ENCODE data around the gene SH2D1A. TPM values are rescaled to one million over a fixed set of nuclear protein-coding genes. Genes with fewer than 3 reads are reported as not detected.
A peak's percentile ranks its signal among the peaks of the same experiment; 100 is the strongest.

SH2D1A gene
- polyA plus RNA-seq, 1 of the 3 experiments (the other 2 are of a cell fraction) = not detected

DNA sequence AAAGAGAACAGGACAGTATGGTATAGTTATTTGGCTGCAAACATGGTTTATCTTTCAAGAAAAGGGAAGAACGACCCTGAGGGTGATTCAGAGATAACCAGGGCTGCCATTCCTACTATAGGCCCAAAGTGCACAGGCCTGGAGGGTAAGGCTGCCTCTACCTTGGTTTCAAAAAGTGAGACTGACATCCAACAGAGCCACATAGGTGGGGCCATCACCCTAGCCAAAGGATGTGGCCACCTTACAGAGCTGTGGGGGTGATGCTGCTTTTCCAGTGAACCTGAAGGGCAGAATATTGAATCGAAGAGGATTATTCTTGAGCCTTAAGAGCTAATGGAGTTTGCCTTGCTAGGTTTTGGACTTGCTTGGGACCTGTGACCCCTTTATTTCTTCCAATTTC is 15.7 kb downstream of the SH2D1A start (continued):
- no peak for TF ChIP-seq MXI1 (IDR thresholded peaks at IDR 0.05; ENCODE audit: low read depth, low read length)

DNA sequence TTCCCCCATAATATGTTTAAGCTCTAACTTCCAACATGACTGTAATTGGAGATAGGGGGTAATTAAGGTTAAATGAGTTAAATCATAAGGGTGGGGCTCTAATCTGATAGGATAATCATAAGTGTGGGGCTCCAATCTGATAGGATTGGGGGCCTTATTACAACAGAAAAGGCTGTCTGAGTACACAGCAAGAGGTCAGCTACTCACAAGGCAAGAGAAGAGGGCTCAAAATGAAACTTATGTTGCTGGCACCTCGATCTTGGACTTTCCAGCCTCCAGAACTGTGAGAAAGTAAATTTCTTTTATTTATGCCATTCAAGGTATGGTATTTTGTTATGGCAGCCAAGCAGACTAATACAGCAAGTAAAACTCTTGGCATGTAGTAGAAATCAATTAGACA is 16.4 kb downstream of the SH2D1A start:
- H3K79me2 ChIP-seq (ENCODE audit: insufficient read depth) = no peaks in the 10 kb centered on the region
- no peaks in the 10 kb centered on the region for H3K9me2 ChIP-seq
- peak overlapping the region in 1 of 2 experiments; percentile 9; a peak in 1 of 4 replicates for H3K4me3 ChIP-seq (ENCODE audit: low read depth in 2 of 2, low read length in 1 of 2)
- no peak for DNase-seq
- H3K4me2 ChIP-seq = no peak overlapping the region
- H3K27me3 ChIP-seq (ENCODE audit: insufficient read depth) = no peaks in the 10 kb centered on the region
- ChIA-PET POLR2A (no interaction called here), CTCF (no interaction called here)
- H3K27ac ChIP-seq (ENCODE audit: low read depth in 2 of 2, low read length in 1 of 2) = no peak overlapping the region
- no peak for TF ChIP-seq TCF12 (IDR thresholded peaks at IDR 0.05)
- no peaks in the 10 kb centered on the region for H3K9me3 ChIP-seq
- H3K4me1 ChIP-seq (ENCODE audit: control insufficient read depth in 1 of 2, insufficient read depth in 2 of 2, low read depth in 1 of 2, low read length in 1 of 2) = no peaks in the 10 kb centered on the region
- no peak overlapping the region for H3K9ac ChIP-seq
- WGBS (ENCODE audit: low lambda C conversion rate) = 9% methylated on average over 1 of the region's 1 CpG
- no peaks in the 10 kb centered on the region for H3F3A ChIP-seq (replicated peaks; ENCODE audit: insufficient read depth)
- no peaks in the 10 kb centered on the region for H4K20me1 ChIP-seq (ENCODE audit: insufficient read depth)
- no peak overlapping the region for H2AFZ ChIP-seq (ENCODE audit: low read depth)
- H3K36me3 ChIP-seq (replicated peaks in 1 of 2; ENCODE audit: control insufficient read depth in 1 of 2, insufficient read depth in 2 of 2, low read length in 1 of 2) = no peaks in the 10 kb centered on the region

DNA sequence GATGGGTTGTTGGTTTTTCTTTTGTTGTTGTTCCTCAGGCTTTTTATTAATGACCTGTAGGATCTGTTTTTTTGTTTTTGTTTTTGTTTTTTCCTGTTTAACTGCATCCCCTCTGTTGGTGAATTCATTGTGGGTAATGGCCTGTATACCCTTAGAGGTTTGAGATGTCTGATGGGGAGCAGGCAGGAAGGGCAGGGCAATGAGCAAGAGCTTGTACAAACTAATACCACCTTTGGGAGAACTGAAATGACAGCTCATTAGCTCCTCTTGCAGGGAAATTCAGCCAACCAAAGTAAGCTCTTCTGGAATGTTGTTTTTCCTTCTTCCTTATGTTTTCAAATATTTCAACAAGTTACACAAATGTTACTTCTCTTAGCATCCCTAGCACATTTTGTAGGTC is 23.4 kb downstream of the SH2D1A start:
- no peak overlapping the region for H2AFZ ChIP-seq (ENCODE audit: low read depth)
- H3K9ac ChIP-seq = no peak overlapping the region
- ChIA-PET CTCF (interaction anchor here (1.7 kb wide), 1 partner anchor 19 kb away, joined by 5 read pairs; no protein-coding TSS in a partner anchor), POLR2A (no interaction called here)
- H3K4me3 ChIP-seq (ENCODE audit: low read depth in 2 of 2, low read length in 1 of 2) = no peak overlapping the region
- no peaks in the 10 kb centered on the region for H4K20me1 ChIP-seq (ENCODE audit: insufficient read depth)
- H3K4me1 ChIP-seq (ENCODE audit: control insufficient read depth in 1 of 2, insufficient read depth in 2 of 2, low read depth in 1 of 2, low read length in 1 of 2) = no peaks in the 10 kb centered on the region
- H3K36me3 ChIP-seq (replicated peaks in 1 of 2; ENCODE audit: control insufficient read depth in 1 of 2, insufficient read depth in 2 of 2, low read length in 1 of 2) = no peaks in the 10 kb centered on the region
- no peaks in the 10 kb centered on the region for H3K27me3 ChIP-seq (ENCODE audit: insufficient read depth)
- H3K9me3 ChIP-seq = no peaks in the 10 kb centered on the region
- DNase-seq = no peak
- no peaks in the 10 kb centered on the region for H3K9me2 ChIP-seq
- TF ChIP-seq GATA2 (CRISPR knock-in tag; IDR thresholded peaks at IDR 0.05) = no peak
- TF ChIP-seq, protein P1, sequence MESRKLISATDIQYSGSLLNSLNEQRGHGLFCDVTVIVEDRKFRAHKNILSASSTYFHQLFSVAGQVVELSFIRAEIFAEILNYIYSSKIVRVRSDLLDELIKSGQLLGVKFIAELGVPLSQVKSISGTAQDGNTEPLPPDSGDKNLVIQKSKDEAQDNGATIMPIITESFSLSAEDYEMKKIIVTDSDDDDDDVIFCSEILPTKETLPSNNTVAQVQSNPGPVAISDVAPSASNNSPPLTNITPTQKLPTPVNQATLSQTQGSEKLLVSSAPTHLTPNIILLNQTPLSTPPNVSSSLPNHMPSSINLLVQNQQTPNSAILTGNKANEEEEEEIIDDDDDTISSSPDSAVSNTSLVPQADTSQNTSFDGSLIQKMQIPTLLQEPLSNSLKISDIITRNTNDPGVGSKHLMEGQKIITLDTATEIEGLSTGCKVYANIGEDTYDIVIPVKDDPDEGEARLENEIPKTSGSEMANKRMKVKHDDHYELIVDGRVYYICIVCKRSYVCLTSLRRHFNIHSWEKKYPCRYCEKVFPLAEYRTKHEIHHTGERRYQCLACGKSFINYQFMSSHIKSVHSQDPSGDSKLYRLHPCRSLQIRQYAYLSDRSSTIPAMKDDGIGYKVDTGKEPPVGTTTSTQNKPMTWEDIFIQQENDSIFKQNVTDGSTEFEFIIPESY (IDR thresholded peaks at IDR 0.05; ENCODE audit: borderline replicate concordance, low read depth) = no peak
- no peaks in the 10 kb centered on the region for H3F3A ChIP-seq (replicated peaks; ENCODE audit: insufficient read depth)
- H3K79me2 ChIP-seq (ENCODE audit: insufficient read depth) = no peaks in the 10 kb centered on the region
- no peak overlapping the region for H3K27ac ChIP-seq (ENCODE audit: low read depth in 2 of 2, low read length in 1 of 2)
- no peak overlapping the region for H3K4me2 ChIP-seq

DNA sequence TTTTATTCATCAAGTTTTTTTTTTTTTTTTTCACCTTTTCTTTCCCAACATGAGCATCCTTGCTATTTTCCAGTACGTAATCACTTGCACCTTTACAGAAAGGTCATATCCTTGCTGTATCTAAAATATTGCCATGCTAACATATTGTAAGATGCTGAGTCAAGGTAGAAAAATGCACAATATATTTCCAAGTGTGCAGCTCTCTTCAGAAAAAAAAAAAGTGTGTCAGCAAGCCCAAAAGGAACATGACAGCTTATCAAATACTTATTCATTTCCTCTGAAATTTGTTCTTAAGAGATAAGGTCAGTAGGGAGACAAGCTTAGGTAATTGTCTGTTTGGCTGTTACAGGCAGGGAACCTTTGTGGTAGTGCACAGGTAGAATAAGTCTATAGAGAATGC is 27.0 kb downstream of the SH2D1A start:
- Histone ChIP-seq H3K27me3 (ENCODE audit: insufficient read depth) (no peaks in the 10 kb centered on the region), H3K9ac (no peak overlapping the region), H3F3A (replicated peaks; ENCODE audit: insufficient read depth) (no peaks in the 10 kb centered on the region), H3K4me3 (ENCODE audit: low read depth in 2 of 2, low read length in 1 of 2) (no peak overlapping the region), H3K4me1 (ENCODE audit: control insufficient read depth in 1 of 2, insufficient read depth in 2 of 2, low read depth in 1 of 2, low read length in 1 of 2) (no peaks in the 10 kb centered on the region), H3K27ac (ENCODE audit: low read depth in 2 of 2, low read length in 1 of 2) (no peak overlapping the region), H3K36me3 (replicated peaks in 1 of 2; ENCODE audit: control insufficient read depth in 1 of 2, insufficient read depth in 2 of 2, low read length in 1 of 2) (no peaks in the 10 kb centered on the region), H3K9me2 (no peaks in the 10 kb centered on the region), H3K79me2 (ENCODE audit: insufficient read depth) (no peaks in the 10 kb centered on the region), H3K4me2 (no peak overlapping the region), H4K20me1 (ENCODE audit: insufficient read depth) (no peaks in the 10 kb centered on the region), H3K9me3 (no peaks in the 10 kb centered on the region), H2AFZ (ENCODE audit: low read depth) (no peak overlapping the region)
- ChIA-PET CTCF (interaction anchor here (0.7 to 1.1 kb wide), 2 partner anchors 11 to 1266 kb away, joined by 3 read pairs; no protein-coding TSS in a partner anchor), POLR2A (no interaction called here)
- no peak for DNase-seq
- 21% methylated on average over 1 of the region's 1 CpG for WGBS (ENCODE audit: low lambda C conversion rate)
- TF ChIP-seq FOSL2 (IDR thresholded peaks at IDR 0.05; ENCODE audit: borderline replicate concordance, low read depth) (no peak), TCF12 (IDR thresholded peaks at IDR 0.05) (no peak), TAF1 (IDR thresholded peaks at IDR 0.05; ENCODE audit: borderline replicate concordance, low read depth, low read length) (no peak)
- TF ChIP-seq, protein P2, sequence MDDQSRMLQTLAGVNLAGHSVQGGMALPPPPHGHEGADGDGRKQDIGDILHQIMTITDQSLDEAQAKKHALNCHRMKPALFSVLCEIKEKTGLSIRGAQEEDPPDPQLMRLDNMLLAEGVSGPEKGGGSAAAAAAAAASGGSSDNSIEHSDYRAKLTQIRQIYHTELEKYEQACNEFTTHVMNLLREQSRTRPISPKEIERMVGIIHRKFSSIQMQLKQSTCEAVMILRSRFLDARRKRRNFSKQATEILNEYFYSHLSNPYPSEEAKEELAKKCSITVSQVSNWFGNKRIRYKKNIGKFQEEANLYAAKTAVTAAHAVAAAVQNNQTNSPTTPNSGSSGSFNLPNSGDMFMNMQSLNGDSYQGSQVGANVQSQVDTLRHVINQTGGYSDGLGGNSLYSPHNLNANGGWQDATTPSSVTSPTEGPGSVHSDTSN (IDR thresholded peaks at IDR 0.05) = no peak
- TF ChIP-seq, protein P1 (IDR thresholded peaks at IDR 0.05; ENCODE audit: borderline replicate concordance, low read depth) = no peak
